B cell (primary cell): ENCODE data around the gene CIC. TPM values are rescaled to one million over a fixed set of nuclear protein-coding genes. Genes with fewer than 3 reads are reported as not detected.

Experiments used
- ATAC-seq: fragments of 200-7000 bp; cut with Tn5 transposase; one replicate; pipeline ENCODE4 v1.10.0; 2021; ENCODE audit warnings: low read depth, mild to moderate bottlenecking, moderate number of reproducible peaks, moderate library complexity
- CTCF ChIA-PET: fragments of 350-600 bp; sonication (Branson Sonifier 250); formaldehyde crosslinking; loops from one replicate; lab custom pipeline; 2021; ENCODE audit warnings: antibody characterized with exemption, inconsistent platforms; lab: Charles Lee
- POLR2A ChIA-PET: fragments of 350-600 bp; sonication (Branson Sonifier 250); formaldehyde crosslinking; loops from one replicate; lab custom pipeline; 2021; ENCODE audit warnings: antibody characterized with exemption; lab: Charles Lee
- DNase-seq: peaks from one replicate; pipeline ENCODE4 v3.0.0; 2013
- H2AFZ ChIP-seq: 2 replicates; pipeline ENCODE4 v1.6.1; 2012; ENCODE audit warnings: mild to moderate bottlenecking, low read depth, low read length; ENCODE audit not compliant: insufficient read depth, poor library complexity, severe bottlenecking
- H3K27ac ChIP-seq, 2 donors: 1 replicate in 1 of 2; 2 replicates in 1 of 2; pipeline ENCODE4 v1.5.1; 2012 to 2013; ENCODE audit warnings: low read length in 2 of 2, mild to moderate bottlenecking in 2 of 2, moderate library complexity in 1 of 2
- H3K27me3 ChIP-seq, 4 experiments: fragments of 200-600 bp in 1 of 4; sonication (generic) in 1 of 4; replicated peaks in 1 of 4; 1 replicate in 2 of 4; 2 replicates in 2 of 4; pipeline versions ENCODE4 v1.6.1 to v1.7.0; 2013 to 2016; ENCODE audit warnings: low read length in 3 of 4, mild to moderate bottlenecking in 2 of 4, mixed read lengths in 1 of 4, moderate library complexity in 1 of 4; ENCODE audit not compliant: insufficient read depth in 4 of 4, control insufficient read depth in 3 of 4; ENCODE audit errors: control extremely low read depth in 1 of 4
- H3K36me3 ChIP-seq, 2 experiments: replicated peaks in 1 of 2; 1 replicate in 1 of 2; 2 replicates in 1 of 2; pipeline versions ENCODE4 v1.6.1 to v1.7.1; 2013; ENCODE audit warnings: low read length in 1 of 2; ENCODE audit not compliant: insufficient read depth in 2 of 2, control insufficient read depth in 1 of 2; ENCODE audit errors: control extremely low read depth in 1 of 2, extremely low read depth in 1 of 2
- H3K4me1 ChIP-seq, 2 donors: fragments of 200-600 bp in 1 of 2; sonication (generic) in 1 of 2; 1 replicate in 1 of 2; 2 replicates in 1 of 2; pipeline versions ENCODE4 v1.5.1 to v1.6.1; 2013 to 2017; ENCODE audit warnings: low read length in 2 of 2; ENCODE audit not compliant: control insufficient read depth in 2 of 2, insufficient read depth in 2 of 2
- H3K4me2 ChIP-seq: replicated peaks from 2 replicates; pipeline ENCODE3; 2012; ENCODE audit warnings: mild to moderate bottlenecking, low read depth, low read length; ENCODE audit not compliant: poor library complexity, severe bottlenecking
- H3K4me3 ChIP-seq, 5 experiments: fragments of 200-600 bp in 1 of 5; sonication (generic) in 1 of 5; 1 replicate in 3 of 5; 2 replicates in 2 of 5; pipeline versions ENCODE4 v1.5.1 to v1.7.0; 2011 to 2016; ENCODE audit warnings: low read length in 4 of 5, mild to moderate bottlenecking in 4 of 5, low read depth in 2 of 5, control low read depth in 1 of 5, moderate library complexity in 1 of 5; ENCODE audit not compliant: insufficient read depth in 1 of 5; ENCODE audit errors: control extremely low read depth in 1 of 5, extremely low read depth in 1 of 5
- H3K79me2 ChIP-seq: fragments of 200-600 bp; sonication (generic); one replicate; pipeline ENCODE4 v1.6.0; 2016; ENCODE audit warnings: low read length; ENCODE audit not compliant: control insufficient read depth, insufficient read depth
- H3K9ac ChIP-seq: fragments of 200-600 bp; sonication (generic); 2 replicates; pipeline ENCODE4 v1.6.1; 2017; ENCODE audit warnings: mild to moderate bottlenecking, low read length, moderate library complexity
- H3K9me3 ChIP-seq, 3 donors: one replicate each; pipeline versions ENCODE4 v1.6.1 to v1.7.1; 2013; ENCODE audit warnings: low read length in 2 of 3; ENCODE audit not compliant: control insufficient read depth in 2 of 3, insufficient read depth in 1 of 3; ENCODE audit errors: control extremely low read depth in 1 of 3
- H4K20me1 ChIP-seq: 2 replicates; pipeline ENCODE4 v1.6.0; 2012; ENCODE audit warnings: mild to moderate bottlenecking, low read length; ENCODE audit not compliant: insufficient read depth, control insufficient read depth, poor library complexity, severe bottlenecking
- H3K27ac Mint-ChIP-seq: one replicate; pipeline ENCODE4 v1.8.0; 2021; ENCODE audit warnings: mixed read lengths
- H3K27me3 Mint-ChIP-seq: one replicate; pipeline ENCODE4 v1.8.0; 2021; ENCODE audit warnings: mixed read lengths
- H3K4me1 Mint-ChIP-seq: one replicate; pipeline ENCODE4 v1.8.0; 2021; ENCODE audit warnings: mixed read lengths
- H3K4me3 Mint-ChIP-seq: one replicate; pipeline ENCODE4 v1.8.0; 2021; ENCODE audit warnings: mixed read lengths
- H3K9me3 Mint-ChIP-seq: one replicate; pipeline ENCODE4 v1.8.0; 2022; ENCODE audit warnings: mixed read lengths; ENCODE audit not compliant: insufficient read depth
- CTCF ChIP-seq: fragments of 200-600 bp; IDR thresholded peaks from one replicate; pipeline ENCODE4 v1.8.0; 2022; ENCODE audit warnings: antibody characterized with exemption, mild to moderate bottlenecking
- EZH2 ChIP-seq: IDR thresholded peaks from 2 replicates; pipeline ENCODE4 v1.6.1; 2012; ENCODE audit warnings: borderline replicate concordance, low read depth, mild to moderate bottlenecking, moderate library complexity, low read length; ENCODE audit not compliant: insufficient read depth, poor library complexity, severe bottlenecking
- WGBS: methylation state at CpG from one replicate; pipeline ENCODE4 v1.1.5; 2013; ENCODE audit warnings: missing lambda C conversion rate; ENCODE audit not compliant: insufficient coverage; 5-methylcytosine and 5-hydroxymethylcytosine counted together
- intact Hi-C: fragments of 100-400 bp; cut with micrococcal nuclease; formaldehyde crosslinking; loops from one replicate; pipeline ENCODE4 v1.10.0; 2022
- polyA plus RNA-seq: library from polyadenylated mRNA; depleted of rRNA; stranded (reverse); fragments of >200 nt; gene quantifications from 2 replicates; pipeline ENCODE4 v1.2.3, GENCODE V29; 2012
- total RNA-seq, 2 donors: library from RNA; stranded (reverse); fragments of 120-200 nt in 1 of 2; gene quantifications; 1 replicate in 1 of 2; 2 replicates in 1 of 2; pipeline versions ENCODE4 v1.2.3 to v1.2.4, GENCODE V29; 2013 to 2022

The CIC gene
- total and polyA plus RNA-seq, 2 donors (not counting 1 experiment from before 2014, with no cell fraction given) = 75.7 to 119 TPM

DNA sequence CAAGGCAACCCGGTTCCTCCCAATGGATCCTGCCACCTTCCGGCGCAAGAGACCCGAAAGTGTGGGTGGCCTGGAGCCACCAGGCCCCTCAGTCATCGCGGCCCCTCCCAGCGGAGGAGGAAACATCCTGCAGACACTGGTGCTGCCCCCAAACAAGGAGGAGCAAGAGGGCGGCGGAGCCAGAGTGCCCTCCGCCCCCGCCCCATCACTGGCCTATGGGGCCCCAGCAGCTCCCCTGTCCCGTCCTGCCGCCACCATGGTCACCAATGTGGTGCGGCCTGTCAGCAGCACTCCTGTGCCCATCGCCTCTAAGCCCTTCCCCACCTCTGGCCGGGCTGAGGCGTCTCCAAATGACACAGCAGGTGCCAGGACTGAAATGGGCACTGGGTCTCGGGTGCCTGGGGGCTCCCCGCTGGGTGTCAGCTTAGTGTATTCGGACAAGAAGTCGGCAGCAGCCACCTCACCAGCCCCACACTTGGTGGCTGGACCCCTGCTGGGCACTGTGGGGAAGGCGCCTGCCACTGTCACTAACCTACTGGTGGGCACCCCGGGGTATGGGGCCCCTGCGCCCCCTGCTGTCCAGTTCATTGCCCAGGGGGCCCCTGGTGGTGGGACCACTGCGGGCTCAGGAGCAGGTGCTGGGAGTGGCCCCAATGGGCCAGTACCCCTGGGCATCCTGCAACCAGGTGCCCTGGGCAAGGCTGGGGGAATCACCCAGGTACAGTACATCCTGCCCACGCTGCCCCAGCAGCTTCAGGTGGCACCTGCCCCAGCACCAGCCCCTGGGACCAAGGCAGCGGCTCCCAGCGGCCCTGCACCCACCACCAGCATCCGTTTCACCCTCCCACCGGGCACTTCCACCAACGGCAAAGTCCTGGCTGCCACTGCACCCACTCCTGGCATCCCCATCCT, 21.7 kb downstream of the CIC start:
- peaks cover 13% of the 10 kb centered on the region for H3K4me1 Mint-ChIP-seq
- no peaks in the 10 kb centered on the region for H3K27me3 Mint-ChIP-seq
- intact Hi-C loops = no loop called here
- no peak overlapping the region for H3K4me3 Mint-ChIP-seq
- Histone ChIP-seq H3K4me2 (no peak overlapping the region), H3K9ac (no peak overlapping the region), H3K9me3 (no peaks in the 10 kb centered on the region), H3K27me3 (no peaks in the 10 kb centered on the region), H3K4me1 (peaks cover 6 to 14% of the 10 kb centered on the region in 2 donors), H3K27ac (no peak overlapping the region), H3K79me2 (peaks cover 5% of the 10 kb centered on the region), H2AFZ (no peak overlapping the region), H4K20me1 (peaks cover 32% of the 10 kb centered on the region), H3K36me3 (peaks cover 1 to 78% of the 10 kb centered on the region in 2 experiments), H3K4me3 (no peak overlapping the region)
- ChIA-PET POLR2A (no interaction called here), CTCF (interaction anchor here (0.7 to 2.6 kb wide), 4 partner anchors 44 to 182 kb away, joined by 3 to 7 read pairs (median 4); partner anchors contain the start of gene POU2F2)
- no peak overlapping the region for H3K27ac Mint-ChIP-seq
- DNase-seq (peak; percentile 78), ATAC-seq (peak; percentile 81)
- H3K9me3 Mint-ChIP-seq = no peaks in the 10 kb centered on the region
- no peak for TF ChIP-seq EZH2
- peak; percentile 80 for TF ChIP-seq CTCF
- WGBS = 89% methylated on average over 29 of the region's 31 CpGs

DNA sequence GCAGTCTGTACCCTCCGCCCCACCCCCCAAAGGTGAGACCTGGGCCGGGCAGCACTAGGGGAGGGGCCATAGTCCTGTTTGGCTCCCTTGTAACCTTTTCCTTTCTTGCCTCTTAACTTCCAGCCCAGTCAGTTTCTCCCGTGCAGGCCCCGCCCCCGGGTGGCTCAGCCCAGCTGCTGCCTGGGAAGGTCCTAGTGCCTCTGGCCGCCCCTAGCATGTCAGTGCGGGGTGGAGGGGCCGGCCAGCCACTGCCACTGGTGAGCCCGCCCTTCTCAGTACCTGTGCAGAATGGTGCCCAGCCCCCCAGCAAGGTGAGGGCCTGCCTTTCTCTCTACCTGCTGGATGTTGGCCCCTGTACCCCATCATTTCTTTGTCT, 22.4 kb downstream of the CIC start:
- POLR2A ChIA-PET = no interaction called here

More for the DNA sequence above, 22.4 kb downstream of the CIC start:
- H3K27me3 ChIP-seq = no peaks in the 10 kb centered on the region
- no peak for ATAC-seq
- H3K27ac ChIP-seq = no peak overlapping the region
- no peaks in the 10 kb centered on the region for H3K9me3 ChIP-seq
- no peak overlapping the region for H3K27ac Mint-ChIP-seq
- peaks cover 28% of the 10 kb centered on the region for H4K20me1 ChIP-seq
- H3K4me3 Mint-ChIP-seq = no peak overlapping the region
- peaks cover 3 to 14% of the 10 kb centered on the region in 2 donors for H3K4me1 ChIP-seq
- no peak for DNase-seq
- 89% methylated on average over 9 of the region's 9 CpGs for WGBS
- H2AFZ ChIP-seq = no peak overlapping the region
- H3K4me2 ChIP-seq = no peak overlapping the region
- H3K9ac ChIP-seq = no peak overlapping the region
- no peak overlapping the region for H3K4me3 ChIP-seq
- H3K4me1 Mint-ChIP-seq = peaks cover 13% of the 10 kb centered on the region
- TF ChIP-seq EZH2 = no peak
- no peak for TF ChIP-seq CTCF
- no peaks in the 10 kb centered on the region for H3K79me2 ChIP-seq
- H3K9me3 Mint-ChIP-seq = no peaks in the 10 kb centered on the region
- intact Hi-C loops = no loop called here
- H3K36me3 ChIP-seq = peaks cover 1 to 78% of the 10 kb centered on the region in 2 experiments
- H3K27me3 Mint-ChIP-seq = no peaks in the 10 kb centered on the region
- CTCF ChIA-PET = interaction anchor here (0.7 to 1.8 kb wide), 3 partner anchors 109 to 183 kb away, joined by 3 to 5 read pairs (median 4); partner anchors contain the start of gene POU2F2
